WI38 (cell line): ENCODE results near the gene EEF2K.

ENCODE experiments used
- H3K4me3 ChIP-seq: 2 replicates; pipeline ENCODE4 v1.5.1; 2011; ENCODE audit warnings: low read depth, mild to moderate bottlenecking, control low read depth, low read length
- TF ChIP-seq, protein P1 (sequence below): IDR thresholded peaks from 2 replicates; pipeline ENCODE4 v1.5.1; 2012; ENCODE audit warnings: low read depth, mild to moderate bottlenecking, control low read depth, low read length

EEF2K gene

DNA sequence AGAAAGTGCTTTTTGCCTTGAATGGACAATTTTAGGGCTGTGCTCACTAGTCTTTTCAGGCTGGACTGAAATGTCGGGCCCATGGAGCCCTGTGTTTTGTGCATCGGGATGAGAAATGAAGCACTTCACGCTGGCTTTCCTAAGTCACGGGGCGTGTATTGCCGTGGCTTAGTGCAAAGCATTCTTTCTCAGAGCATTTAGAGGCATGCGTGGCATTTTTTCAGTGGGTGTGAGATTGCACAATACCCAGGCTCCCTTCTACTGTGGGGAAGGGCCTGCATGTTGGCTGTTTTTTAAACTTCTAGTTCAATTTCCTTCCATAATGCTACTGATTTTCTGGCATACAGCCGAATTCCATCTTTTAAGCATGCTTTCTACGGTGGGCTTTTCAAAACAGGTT lies 78.6 kb downstream of the EEF2K start:
- H3K4me3 ChIP-seq, result no peak overlapping the region
- TF ChIP-seq, protein P1, sequence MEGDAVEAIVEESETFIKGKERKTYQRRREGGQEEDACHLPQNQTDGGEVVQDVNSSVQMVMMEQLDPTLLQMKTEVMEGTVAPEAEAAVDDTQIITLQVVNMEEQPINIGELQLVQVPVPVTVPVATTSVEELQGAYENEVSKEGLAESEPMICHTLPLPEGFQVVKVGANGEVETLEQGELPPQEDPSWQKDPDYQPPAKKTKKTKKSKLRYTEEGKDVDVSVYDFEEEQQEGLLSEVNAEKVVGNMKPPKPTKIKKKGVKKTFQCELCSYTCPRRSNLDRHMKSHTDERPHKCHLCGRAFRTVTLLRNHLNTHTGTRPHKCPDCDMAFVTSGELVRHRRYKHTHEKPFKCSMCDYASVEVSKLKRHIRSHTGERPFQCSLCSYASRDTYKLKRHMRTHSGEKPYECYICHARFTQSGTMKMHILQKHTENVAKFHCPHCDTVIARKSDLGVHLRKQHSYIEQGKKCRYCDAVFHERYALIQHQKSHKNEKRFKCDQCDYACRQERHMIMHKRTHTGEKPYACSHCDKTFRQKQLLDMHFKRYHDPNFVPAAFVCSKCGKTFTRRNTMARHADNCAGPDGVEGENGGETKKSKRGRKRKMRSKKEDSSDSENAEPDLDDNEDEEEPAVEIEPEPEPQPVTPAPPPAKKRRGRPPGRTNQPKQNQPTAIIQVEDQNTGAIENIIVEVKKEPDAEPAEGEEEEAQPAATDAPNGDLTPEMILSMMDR, result no peak

DNA sequence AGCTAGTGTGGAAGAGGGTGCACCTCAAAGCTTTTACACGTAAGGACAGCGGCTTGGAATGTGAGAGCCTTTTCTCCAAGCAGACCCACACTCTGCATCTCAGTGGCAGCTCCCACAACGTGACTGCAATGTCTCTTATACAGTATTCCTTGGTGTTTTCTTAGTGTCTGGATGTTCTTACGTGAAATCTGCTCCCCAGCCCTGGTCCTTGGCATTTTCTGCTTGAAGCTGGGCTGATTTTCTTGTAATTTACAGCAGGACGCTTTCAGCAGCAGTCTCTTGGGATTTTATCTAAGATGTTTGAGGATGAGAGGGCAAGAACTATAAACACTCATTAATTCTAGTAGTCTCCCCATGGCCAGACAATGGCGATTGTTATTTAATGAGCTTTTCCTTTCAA lies 79.0 kb downstream of the EEF2K start:
- TF ChIP-seq, protein P1, result no peak
- no peak overlapping the region for H3K4me3 ChIP-seq

DNA sequence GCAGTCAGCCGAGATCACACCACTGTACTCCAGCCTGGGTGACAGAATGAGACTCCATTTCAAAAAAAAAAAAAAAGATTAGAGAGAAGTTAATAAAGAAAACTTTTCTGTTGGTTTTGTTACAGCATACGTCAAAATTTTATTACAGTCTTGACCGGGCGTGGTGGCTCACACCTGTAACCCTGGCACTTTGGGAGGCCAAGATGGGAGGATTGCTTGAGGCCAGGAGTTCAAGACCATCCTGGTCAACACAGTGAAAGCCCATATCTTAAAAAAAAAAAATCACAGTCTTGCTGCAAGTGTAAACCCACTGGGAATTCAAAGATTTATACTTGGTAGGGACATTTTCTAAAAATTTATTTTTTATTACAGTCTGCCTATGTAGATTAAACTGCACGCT lies 84.9 kb downstream of the EEF2K start:
- H3K4me3 ChIP-seq, result no peak overlapping the region
- TF ChIP-seq, protein P1, result no peak

DNA sequence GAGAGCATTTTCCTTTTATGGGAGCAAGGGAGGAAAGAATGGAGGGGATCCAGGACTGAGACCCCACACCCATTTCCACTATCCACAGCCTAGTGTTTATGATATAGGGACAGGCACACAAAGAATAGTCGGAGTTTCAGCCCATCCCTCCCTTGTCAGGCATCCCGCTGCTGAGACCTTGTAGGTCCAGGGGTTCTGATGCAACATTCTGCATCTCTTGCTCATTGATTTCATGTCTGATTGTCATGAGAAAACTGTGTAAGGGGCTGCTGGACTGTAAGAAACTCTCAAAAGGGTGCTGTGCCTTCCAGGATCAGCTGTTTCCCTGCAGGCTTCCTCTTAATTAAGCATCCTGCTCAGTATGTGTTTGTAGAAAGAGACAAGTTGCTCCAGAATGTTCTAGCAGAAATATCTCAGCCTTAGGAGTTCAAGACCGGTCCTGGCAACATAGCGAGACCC lies 85.8 kb downstream of the EEF2K start:
- TF ChIP-seq, protein P1, result no peak
- H3K4me3 ChIP-seq, result no peak overlapping the region

DNA sequence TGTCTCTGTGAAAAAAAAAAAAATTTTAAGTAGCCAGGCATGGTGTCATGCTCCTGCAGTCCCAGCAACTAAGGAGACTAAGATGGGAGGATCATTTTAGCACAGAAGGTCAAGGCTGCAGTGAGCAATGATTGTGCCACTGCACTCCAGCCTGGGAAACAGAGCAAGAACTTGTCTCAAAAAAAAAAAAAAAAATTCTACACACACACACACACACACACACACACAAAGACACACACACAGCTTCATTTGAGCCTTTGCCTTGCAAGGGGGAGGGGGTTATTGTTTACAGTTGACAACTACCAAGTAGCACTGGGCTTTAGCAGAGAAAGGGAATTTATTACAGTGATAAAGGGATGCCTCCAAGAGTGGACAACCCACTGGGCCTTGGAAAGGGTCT lies 86.2 kb downstream of the EEF2K start:
- TF ChIP-seq, protein P1, result no peak
- no peak overlapping the region for H3K4me3 ChIP-seq

DNA sequence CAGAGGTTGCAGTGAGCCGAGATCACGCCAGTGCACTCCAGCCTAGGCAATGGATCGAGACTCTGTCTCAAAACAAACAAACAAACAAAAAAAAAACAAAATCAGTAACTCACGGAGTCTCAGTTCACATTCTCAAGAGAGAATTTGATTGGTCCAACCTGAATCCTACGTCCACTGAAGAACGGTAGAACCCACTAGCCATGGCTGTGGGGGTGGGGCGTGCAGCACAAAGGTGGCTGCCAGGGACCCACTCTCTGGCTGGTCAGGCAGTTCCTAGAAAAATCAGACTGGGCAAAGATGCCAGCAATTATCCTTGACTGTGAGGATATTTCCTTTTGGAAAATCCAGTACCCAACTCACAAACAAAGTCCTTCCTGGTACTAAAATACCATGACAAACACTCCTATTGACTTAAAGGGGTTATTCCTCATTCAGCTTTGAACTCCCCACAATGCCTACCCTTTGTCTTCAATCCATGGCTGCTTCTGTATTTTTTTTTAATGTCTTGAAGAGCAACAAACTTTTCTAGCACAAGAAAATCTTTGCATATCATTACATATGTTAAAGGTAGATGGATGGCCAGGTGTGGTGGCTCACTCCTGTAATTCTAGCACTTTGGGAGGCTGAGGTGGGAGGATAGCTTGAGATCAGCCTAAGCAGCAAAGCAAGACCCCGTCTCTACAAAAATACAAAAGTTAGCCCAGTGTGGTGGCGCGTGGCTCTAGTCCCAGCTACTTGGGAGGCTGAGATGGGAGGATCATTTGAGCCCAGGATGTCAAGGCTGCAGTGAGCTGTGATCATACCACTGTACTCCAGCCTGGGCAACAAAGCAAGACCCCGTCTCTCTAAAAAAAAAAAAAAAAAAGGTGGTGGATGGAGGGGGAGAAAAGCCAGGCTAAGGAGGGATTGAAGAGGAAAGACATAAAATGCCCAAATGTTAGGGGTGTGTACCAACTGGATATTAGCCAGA lies 87.3 kb downstream of the EEF2K start:
- TF ChIP-seq, protein P1, result no peak
- no peak overlapping the region for H3K4me3 ChIP-seq
